Nucleus accumbens (tissue), 56 donors: ENCODE results near the gene SPEM1.

Source experiments
- DNase-seq, 56 donors: peaks; one replicate each; lab custom pipeline; 2025; lab: John Stamatoyannopoulos, UW

The SPEM1 gene

DNA sequence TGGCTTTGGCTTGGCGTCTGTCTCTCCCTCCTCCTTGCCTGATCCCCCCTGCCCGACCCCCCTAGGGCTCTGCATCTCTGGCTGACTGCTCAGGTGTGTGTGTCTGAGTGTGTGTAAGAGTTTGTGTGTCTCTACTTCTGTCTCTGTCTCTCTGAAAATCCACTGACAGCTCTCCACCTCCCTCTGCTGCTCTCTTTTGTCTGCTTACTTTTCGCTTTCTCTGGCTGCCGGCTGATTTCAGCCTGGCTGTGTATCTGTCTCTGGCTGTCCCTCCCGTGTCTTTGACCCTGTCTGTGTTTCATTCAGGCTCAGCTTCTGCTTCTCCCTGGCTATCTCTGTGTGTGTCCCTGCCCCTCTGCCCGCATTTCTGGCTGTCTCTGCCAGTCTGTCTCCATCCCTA, 3.8 kb upstream of the SPEM1 start:
- no peak for DNase-seq

DNA sequence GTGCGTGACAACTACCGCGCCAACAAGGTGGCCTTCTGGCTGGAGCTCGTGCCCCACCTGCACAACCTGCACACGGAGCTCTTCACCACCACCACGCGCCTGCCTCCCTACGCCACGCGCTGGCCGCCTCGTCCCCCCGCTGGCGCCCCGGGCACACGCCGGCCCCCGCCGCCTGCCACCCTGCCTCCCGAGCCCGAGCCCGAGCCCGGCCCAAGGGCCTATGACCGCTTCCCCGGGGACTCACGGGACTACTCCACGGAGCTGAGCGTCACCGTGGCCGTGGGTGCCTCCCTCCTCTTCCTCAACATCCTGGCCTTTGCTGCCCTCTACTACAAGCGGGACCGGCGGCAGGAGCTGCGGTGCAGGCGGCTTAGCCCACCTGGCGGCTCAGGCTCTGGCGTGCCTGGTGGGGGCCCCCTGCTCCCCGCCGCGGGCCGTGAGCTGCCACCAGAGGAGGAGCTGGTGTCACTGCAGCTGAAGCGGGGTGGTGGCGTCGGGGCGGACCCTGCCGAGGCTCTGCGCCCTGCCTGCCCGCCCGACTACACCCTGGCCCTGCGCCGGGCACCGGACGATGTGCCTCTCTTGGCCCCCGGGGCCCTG, 3.0 kb upstream of the SPEM1 start:
- no peak for DNase-seq

DNA sequence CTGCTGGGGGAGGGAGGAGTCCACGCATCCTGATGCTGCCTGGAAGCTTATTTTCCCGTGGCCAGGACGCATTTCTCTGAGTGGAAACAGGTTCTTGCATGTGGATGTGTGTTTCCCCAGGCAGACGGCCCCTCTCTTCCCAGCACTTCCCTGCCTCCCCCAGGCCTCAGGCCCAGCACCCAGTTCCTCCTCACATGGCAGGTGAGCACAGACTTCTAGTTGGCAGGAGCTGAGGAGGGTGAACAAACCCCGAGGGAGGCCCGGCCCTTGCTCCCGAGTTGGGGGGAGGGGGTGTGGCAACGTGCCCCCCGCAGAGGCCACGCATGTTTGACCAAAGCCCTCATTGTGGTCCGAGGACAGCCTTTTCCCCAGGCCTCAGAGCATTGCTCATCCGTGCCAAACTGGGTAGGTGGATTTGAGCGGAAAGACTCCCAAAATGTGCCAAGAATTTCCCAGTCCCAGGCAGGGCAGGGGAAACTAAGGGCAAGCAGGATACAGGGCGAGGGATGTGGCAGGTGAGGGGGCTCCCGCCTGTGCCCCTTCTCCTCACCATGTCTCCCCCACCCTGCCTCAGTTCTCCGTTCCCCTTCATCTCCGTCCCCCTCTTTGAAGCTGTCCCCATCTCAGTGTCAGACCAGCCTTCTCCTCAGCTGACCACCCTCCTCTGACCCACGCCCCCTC, 1.5 kb upstream of the SPEM1 start:
- no peak for DNase-seq

DNA sequence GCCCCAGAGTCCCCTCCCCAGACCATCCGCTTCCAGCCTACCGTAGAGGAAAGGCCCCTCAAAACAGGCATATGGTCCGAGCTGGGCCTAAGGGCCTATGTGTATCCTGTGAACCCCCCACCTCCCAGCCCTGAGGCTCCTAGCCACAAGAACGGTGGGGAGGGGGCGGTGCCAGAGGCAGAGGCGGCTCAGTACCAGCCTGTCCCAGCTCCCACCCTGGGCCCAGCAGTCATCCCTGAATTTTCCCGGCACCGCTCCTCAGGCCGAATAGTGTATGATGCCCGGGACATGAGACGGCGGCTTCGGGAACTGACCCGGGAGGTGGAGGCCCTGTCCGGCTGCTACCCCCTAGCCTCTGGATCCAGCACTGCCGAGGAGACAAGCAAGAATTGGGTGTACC, 1.1 kb downstream of the SPEM1 start:
- DNase-seq = no peak

DNA sequence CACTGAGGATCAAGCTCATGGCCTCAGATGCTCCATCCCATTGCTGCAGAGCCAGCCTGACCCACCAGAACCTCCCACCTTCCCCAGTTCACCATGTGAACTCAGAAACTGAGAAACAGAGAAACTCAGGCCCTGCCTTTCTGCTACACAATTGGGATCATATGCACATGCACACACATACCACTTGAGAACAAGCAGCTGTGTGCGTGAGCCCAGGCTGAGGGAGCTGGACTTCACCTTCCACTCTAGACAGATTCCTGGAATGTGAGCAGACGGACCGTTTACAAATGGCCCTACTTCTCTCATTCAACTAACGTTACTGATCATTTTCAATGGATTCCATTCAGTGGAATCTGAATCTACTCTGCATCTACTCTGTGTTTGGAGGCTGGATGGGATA, 3.6 kb downstream of the SPEM1 start:
- DNase-seq = no peak

DNA sequence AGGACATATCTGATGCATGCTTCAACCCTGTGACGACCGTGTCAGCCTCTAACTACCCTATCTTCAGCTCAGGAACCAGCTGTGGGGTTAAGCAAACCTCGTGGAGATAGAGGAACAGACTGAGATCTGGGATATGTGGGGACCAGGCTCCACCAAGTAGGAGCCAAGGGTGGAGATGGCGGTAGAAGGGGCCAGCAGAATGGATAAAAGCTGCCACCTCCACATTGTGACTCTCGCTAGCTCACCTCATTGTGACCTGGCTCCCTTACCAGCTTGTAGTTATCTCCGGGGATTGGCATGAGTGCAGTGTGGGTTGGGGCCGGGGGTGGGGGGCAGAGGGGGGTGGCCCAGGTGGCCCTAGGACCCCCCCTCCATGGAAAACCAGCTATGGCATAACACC, 5.2 kb downstream of the SPEM1 start, which contains the start of gene SPEM2:
Gene SPEM2, plus strand, starts transcription at position 301 of the 400 bp plus-strand sequence. Its CDS starts 73 bp downstream, at position 374.
- no peak for DNase-seq

DNA sequence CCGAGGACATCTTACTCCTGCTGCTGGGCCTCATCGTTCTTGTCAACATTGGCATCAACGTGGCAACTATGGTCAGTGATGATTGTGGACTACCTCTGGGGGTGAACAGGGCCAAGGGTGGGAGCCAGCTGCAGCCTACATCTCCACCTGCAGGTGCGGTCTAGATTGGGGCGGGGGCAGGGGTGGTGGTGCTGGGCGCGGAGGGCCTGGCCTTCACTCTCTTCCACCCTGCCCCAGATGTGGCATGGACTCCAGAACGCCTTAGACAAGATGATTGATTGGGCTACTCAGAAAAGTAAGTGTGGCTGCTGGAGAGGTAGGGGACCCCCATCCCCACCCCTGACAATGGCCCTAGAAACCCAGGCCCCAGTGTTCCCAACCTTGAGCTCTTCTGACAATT, 5.6 kb downstream of the SPEM1 start:
- no peak for DNase-seq

DNA sequence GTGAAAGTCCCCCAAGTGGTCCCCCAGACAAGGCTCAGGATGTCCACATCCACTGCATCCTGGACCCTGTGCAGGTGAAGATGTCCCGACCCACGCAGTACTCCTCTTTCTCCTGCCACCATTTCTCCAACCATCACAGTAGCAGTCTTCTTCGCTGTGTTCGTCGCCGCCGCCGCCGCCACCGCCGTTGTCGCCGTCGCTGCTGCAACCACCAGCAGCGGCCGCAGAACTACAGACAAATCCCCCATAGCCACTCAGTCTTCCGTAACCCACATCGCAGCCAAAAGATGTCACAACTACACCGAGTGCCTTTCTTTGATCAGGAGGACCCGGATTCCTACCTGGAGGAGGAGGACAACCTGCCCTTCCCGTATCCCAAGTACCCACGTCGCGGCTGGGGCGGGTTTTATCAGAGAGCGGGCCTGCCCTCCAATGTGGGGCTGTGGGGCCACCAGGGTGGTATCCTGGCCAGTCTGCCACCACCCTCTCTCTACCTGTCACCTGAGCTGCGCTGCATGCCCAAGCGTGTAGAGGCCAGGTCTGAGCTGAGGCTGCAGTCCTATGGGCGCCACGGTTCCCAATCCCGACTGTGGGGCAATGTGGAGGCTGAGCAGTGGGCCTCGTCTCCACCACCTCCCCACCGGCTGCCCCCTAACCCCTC, 6.2 kb downstream of the SPEM1 start:
- DNase-seq = no peak

DNA sequence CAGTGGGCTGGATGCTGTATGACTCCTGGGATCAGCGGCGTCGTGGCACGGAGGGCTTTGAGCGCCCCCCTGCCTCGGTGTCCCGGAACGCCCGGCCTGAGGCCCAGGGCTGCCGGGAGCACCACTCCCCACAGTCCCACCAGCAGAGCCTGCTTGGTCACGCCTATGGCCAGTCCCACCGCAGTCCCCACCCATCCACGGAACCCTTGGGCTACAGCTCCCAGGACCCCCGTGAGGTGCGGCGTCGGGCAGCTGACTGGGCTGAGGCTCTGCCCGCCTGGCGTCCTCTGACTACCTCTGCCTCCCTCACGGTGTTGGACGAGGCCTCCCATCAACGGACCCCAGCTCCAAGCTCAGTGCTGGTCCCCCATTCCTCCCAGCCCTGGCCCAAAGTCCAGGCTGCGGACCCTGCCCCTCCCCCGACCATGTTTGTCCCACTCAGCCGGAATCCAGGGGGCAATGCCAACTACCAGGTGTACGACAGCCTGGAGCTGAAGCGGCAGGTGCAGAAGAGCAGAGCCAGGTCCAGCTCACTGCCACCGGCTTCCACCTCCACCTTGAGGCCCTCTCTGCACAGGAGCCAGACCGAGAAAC, 6.9 kb downstream of the SPEM1 start:
- DNase-seq = no peak

DNA sequence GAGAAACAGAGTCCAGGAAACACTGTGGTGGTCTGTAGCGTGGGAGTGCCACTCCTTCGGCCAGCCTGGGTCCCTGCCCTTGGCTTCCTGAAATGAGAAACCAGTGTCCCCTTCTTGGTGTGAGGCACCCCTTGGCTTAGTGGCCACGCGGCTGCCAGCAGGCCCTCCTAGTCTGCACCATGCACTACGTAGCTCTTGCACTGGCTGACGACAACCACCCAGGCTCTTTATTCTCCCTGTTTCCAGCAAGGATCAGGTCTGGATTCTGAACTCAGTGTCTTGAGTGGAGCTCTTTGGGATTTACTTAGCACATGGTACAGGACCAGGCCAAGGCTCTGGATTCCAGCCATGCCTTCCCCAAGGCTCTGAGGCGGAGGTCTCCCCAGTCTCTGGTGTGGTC, 7.4 kb downstream of the SPEM1 start:
- DNase-seq = no peak

DNA sequence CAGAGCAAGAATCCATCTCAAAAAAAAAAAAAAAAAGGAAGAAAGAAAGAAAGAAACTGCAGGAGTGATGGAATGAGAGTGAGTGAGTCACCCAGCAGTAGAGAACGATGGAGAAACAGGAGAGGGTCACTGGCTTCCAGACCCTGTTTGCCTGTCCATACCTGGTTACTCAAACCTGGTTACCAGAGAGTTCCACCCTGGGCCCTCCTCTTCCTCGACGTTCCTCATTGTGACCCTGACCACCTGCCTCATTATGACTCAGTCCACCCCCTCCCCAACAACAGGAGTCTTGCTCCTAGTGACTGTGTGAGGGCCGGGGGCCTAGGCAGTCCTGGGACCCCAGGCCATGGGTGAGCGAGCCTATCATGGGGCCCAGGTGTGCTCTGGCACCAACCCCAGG, 8.4 kb downstream of the SPEM1 start, which contains the start of gene SPEM3:
Gene SPEM3, plus strand, starts transcription at position 301 of the 400 bp plus-strand sequence. Its CDS starts 46 bp downstream, at position 347.
- DNase-seq = no peak

DNA sequence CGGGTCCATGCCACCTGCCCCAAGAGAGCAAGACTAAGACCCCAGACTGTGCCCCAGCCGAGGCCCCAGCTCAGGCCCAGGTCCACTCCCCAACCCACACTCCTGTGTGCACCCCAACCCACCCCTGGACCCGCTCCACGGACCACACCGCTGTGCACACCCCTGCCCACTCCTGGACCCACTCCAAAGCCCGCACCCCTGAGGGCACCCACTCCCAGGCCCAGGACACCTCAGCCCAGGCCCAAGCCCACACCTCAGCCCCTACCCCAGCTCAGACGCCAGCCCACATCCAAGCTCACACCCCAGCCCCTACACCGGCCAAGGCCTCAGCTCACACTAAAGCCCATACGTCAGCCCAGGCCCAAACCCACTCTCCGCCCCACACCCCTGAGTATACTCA, 9.6 kb downstream of the SPEM1 start:
- DNase-seq = no peak

DNA sequence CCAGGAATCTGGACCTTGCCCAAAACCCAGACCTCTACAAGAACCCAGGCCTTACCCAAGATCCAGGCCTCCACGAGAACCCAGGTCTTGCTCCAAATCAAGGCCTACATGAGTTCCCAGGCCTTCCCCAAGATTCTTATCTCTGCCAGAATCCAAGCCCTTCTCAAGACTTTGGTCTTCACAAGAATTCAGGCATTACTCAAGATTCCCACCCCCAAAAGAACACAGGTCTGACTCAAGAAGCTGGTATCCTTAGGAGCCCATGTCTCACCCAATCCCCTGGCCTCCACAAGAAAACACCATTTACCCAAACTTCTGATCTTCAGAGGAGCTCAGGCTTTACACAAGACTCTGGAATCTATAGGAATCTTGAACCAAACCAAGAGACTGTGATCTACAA, 11.1 kb downstream of the SPEM1 start:
- no peak for DNase-seq

DNA sequence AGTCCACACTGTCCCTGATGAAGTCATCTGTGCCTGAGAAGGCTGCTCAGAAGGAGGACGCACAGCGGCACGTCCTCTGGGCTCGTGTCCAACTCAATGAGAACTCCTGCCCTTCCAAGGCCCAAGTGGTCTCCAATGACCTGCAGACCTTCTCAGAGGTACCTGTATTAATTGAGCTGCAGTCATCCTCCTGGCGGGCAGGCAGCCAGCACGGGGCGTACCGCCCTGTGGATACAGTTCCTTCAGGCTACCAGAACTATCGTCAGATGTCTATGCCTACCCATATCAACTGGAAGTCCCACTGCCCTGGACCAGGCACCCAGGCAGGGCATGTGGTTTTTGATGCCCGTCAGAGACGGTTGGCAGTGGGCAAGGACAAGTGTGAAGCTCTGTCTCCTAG, 12.2 kb downstream of the SPEM1 start:
- DNase-seq = no peak

DNA sequence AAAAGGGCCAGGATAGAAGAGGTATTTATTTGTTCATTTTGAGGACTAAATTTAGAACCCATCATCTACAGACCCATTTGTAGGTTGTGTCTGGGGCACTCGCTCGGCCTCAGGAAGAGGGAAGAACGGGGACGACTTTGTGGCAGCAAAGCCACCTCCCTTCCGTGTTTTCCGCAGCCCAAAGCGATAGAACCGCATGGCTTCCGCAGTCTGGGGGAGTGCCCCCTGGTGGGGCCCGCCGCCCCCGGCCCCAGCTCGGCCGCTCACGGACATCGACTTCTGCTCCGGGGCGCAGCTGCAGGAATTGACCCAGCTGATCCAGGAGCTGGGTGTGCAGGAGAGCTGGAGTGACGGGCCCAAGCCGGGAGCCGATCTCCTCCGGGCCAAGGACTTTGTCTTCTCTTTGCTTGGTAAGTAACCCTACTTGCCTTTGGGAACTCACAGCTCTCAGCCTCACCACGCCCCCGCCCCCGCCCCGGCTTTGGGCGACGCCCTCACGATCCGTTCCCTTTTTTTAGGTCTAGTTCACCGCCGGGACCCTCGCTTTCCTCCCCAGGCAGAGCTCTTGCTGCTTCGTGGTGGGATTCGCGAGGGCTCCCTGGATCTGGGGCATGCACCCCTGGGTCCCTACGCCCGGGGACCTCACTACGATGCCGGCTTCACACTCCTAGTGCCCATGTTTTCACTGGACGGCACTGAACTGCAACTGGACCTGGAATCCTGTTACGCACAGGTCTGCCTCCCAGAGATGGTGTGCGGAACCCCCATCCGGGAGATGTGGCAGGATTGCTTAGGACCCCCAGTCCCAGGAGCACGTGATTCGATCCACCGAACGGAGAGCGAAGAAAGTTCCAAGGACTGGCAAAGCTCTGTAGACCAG, 15.8 kb downstream of the SPEM1 start:
- DNase-seq = peak in 2 of 56 donors; percentile 24 to 25

DNA sequence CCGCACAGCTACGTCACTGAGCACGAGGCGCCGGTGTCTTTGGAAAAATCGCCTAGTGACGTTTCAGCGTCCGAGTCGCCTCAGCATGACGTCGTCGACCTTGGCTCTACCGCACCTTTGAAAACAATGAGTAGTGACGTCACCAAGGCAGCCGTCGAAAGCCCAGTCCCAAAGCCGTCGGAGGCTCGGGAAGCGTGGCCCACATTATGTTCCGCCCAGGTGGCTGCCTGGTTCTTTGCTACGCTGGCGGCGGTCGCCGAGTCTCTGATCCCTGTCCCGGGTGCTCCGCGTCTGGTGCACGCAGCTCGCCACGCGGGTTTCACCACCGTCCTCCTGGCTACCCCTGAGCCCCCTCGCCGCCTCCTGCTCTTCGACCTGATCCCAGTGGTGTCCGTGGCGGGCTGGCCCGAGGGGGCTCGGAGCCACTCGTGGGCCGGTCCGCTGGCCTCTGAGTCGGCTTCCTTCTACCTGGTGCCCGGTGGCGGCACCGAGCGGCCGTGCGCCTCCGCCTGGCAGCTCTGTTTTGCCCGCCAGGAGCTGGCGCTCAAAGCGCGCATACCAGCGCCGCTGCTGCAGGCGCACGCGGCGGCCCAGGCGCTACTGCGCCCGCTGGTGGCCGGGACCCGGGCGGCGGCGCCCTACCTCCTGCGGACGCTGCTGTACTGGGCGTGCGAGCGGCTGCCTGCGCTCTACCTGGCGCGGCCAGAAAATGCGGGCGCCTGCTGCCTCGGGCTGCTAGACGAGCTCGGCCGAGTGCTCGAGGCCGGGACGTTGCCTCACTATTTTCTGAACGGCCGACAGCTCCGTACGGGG, 16.6 kb downstream of the SPEM1 start:
- DNase-seq = peak in 47 of 56 donors; percentile 26 to 83 (median 51)

DNA sequence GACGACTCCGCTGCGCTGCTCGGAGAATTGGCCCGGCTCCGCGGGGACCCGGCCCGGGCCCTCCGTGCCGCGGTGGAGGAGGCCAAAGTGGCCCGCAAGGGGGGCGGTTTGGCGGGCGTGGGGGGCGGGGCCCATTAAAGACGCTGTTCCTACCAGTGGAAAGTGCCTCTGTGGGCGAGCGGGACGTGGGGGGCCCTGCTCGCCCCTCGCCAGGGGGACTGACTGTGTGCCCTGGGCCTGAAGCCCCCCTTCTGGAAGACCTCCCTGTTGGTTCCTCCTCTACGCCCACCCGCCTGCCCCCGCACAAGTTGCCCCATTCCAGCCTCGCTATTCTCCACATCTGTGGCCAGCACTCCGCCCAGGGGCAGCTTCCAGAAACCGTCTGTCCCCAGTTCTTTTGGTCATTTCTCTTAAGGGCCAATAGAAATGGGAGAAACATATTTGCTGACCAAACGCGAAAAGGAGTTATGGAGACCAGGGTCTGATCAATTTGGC, 17.3 kb downstream of the SPEM1 start:
- no peak for DNase-seq

DNA sequence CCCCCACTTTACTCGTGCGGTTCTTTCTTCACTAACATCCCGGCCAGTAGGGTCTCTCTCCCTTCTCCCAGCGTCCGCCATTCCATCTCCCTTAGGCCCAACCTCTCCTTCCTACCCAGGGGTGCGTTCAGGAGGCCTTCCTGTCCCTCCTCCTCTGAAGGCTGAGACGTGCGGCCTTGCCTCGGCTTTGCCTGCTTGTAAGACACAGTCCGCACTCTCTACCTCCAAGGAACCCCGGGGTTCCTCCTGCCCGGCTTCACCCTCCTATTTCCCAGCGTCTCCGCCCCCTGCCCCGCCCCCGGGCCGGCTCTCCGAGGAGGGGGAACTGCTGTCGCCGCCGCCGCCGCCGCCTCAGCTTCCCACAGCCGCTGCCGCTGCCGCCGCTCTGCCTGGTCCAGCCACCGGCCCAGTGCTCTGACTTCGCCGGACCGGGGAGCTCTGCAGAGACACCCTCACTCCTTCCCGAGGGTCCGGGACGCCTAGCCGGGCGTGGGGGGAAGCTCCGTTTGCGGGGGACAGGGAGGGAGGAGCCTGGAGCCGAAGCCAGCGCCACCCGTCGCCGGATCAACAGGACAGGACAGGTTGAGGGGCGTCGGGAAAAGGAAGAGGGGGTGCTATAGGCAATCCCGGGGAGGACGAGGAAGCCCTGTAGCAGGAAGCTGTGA, 18.0 kb downstream of the SPEM1 start:
- DNase-seq = peak in 40 of 56 donors; percentile 14 to 72 (median 39)
